GM21619 (cell line): Measurements from ENCODE around the gene TACC3.

Source experiments
- ATAC-seq: cut with Tn5 transposase; IDR thresholded peaks from one replicate; pipeline ENCODE4 v1.9.1; 2021; ENCODE audit not compliant: unreplicated experiment

The TACC3 gene

GRCh38 chr4:1788254-1788973 is 67.1 kb downstream of the TACC3 start:
- ATAC-seq = no peak

DNA sequence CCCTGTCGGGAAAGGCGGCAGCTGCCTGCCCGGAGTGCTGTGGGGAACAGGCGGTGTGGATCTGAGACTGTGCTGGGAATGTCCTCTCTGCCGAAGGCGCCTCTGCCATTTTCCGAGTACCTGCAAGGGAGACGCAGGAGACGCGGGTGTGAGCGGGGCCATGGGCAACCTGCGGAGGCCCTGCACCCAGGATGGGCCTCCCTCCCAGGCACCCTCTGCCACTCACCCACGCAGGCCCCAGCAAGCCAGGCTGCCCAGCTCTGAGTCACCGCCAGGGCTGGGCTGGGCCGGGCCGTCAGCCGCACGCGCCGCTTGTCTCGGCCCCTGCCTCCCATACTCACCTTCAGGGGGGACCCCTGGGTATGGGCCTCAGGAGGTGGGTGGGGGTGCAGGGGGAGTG is 68.2 kb downstream of the TACC3 start:
- ATAC-seq = no peak

DNA sequence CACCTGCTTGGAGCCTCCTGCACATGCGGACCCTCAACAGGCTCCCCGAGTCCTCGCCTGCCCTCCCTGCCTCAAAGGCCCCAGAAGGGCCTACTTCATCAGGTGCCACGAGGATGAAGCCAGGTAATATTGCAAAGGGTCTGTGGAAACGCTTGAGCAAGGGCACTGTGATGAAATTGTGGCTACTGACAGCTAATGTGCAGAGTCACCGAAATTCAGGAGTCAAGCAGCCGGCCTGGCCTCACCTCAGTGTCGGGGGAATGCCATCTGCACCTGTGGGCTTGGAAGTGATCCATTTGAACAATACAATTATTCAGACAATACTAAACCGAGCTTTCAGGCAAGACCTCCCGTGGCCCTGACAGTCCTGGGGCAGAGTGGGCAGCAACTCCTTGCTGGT is 68.7 kb downstream of the TACC3 start:
- ATAC-seq = no peak

GRCh38 chr4:1792158-1792831 is 71.0 kb downstream of the TACC3 start:
- ATAC-seq = peak; percentile 12

DNA sequence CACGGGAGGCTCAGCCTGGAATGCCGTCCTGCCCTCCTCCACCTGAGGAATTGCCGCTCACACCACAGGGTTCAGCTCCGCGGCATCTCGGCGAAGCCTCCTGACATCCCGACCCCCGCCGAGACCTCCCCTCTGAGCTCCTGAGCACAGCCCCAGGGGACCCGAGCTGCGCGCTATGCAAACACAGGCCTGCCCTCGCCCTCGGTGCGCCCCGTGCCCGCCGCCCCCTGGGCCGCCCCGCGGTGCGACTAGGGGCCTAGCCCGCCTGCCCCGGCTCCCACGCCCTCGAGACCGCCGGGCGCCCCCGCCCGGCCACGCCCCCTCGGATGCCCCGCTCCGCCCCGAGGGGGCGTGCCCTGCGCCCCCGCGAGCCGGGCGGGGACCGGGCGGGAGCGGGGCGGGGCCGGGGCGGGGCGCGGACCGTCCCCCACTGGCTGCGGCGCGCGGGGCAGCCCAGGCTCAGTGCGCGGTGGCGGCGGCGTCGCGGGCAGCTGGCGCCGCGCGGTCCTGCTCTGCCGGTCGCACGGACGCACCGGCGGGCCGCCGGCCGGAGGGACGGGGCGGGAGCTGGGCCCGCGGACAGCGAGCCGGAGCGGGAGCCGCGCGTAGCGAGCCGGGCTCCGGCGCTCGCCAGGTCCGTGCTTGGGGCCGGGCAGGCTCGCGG is 71.6 kb downstream of the TACC3 start, which contains the start of gene FGFR3:
TSS of gene FGFR3 (plus strand) at position 462 of the 664 bp plus-strand sequence. CDS start 642 bp downstream, outside the sequence.
- ATAC-seq = peak; percentile 55

DNA sequence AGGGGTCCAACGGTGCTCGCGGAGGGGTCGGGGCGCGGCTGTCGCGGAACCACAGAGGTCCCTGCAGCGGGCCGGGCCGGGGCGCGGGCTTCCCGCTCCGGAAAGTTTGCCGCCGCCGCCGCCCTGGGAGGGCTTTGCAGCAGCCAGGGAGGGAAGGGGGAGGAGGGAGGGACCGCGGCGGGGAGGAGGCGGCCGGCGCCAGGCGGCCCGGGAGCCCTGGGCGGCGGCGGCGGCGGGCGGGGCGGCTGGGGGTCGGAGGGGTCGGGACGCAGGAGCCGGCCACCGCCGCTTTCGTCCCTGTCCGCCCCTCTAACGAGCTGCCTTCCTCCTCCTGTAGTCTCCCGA is 72.1 kb downstream of the TACC3 start:
- no peak for ATAC-seq

- ATAC-seq = no peak
These were observed 72.9 kb downstream of the TACC3 start for GRCh38 chr4:1793940-1794808.
